IMR-90 (cell line): Measurements from ENCODE around the gene CD69. TPM values are rescaled to one million over a fixed set of nuclear protein-coding genes. Genes with fewer than 3 reads are reported as not detected.

Experiments
- ATAC-seq: fragments of 200-7000 bp; cut with Tn5 transposase; 2 replicates; pipeline ENCODE4 v1.9.1; 2020; ENCODE audit warnings: low read depth, mild to moderate bottlenecking, moderate library complexity
- BruUV-seq: library from RNA; stranded (reverse); fragments of 400-500 nt; replicated peaks from 2 replicates; lab custom pipeline; 2021; lab: Mats Ljungman, UMichigan
- CTCF ChIA-PET: fragments of 300-600 bp; formaldehyde crosslinking; extraction: SDS; loops from one replicate; lab custom pipeline; 2021; ENCODE audit warnings: antibody characterized with exemption; lab: Yijun Ruan, JAX
- POLR2A ChIA-PET: fragments of 300-600 bp; sonication (Branson Sonifier 250); formaldehyde crosslinking; loops from one replicate; lab custom pipeline; 2022; ENCODE audit warnings: antibody characterized with exemption; ENCODE audit not compliant: unreplicated experiment; lab: Charles Lee
- DNase-seq: peaks from one replicate; pipeline ENCODE4 v3.0.0; 2013
- H2AFZ ChIP-seq: replicated peaks from 2 replicates; pipeline ENCODE3; 2013; ENCODE audit warnings: low read length, mild to moderate bottlenecking; ENCODE audit not compliant: poor library complexity
- H2AK5ac ChIP-seq: 2 replicates; pipeline ENCODE4 v1.6.1; 2013; ENCODE audit warnings: low read depth, low read length, inconsistent platforms
- H2AK9ac ChIP-seq: replicated peaks from 2 replicates; pipeline ENCODE3; 2013; ENCODE audit warnings: mild to moderate bottlenecking, low read depth, low read length, moderate library complexity; ENCODE audit not compliant: poor library complexity
- H2BK120ac ChIP-seq: 2 replicates; pipeline ENCODE4 v1.6.1; 2013; ENCODE audit warnings: low read depth, low read length, inconsistent platforms
- H2BK15ac ChIP-seq: 3 replicates; pipeline ENCODE4 v1.6.1; 2013; ENCODE audit warnings: low read depth, low read length, inconsistent platforms
- H2BK20ac ChIP-seq: 2 replicates; pipeline ENCODE4 v1.6.1; 2013; ENCODE audit warnings: low read depth, mild to moderate bottlenecking, inconsistent platforms, low read length, moderate library complexity
- H2BK5ac ChIP-seq: 2 replicates; pipeline ENCODE4 v1.6.1; 2013; ENCODE audit warnings: mild to moderate bottlenecking, low read depth, low read length, inconsistent platforms; ENCODE audit not compliant: poor library complexity, severe bottlenecking
- H3K14ac ChIP-seq: replicated peaks from 2 replicates; pipeline ENCODE4 v1.6.1; 2013; ENCODE audit warnings: low read depth, low read length, inconsistent platforms
- H3K18ac ChIP-seq: 2 replicates; pipeline ENCODE4 v1.6.1; 2013; ENCODE audit warnings: low read depth, low read length, control low read depth
- H3K23ac ChIP-seq: 2 replicates; pipeline ENCODE4 v1.6.1; 2013; ENCODE audit warnings: low read depth, low read length, inconsistent platforms
- H3K27ac ChIP-seq: 2 replicates; pipeline ENCODE4 v1.5.1; 2013; ENCODE audit warnings: mild to moderate bottlenecking, control low read depth, low read length; ENCODE audit not compliant: insufficient read depth
- H3K27me3 ChIP-seq: 2 replicates; pipeline ENCODE4 v1.6.1; 2013; ENCODE audit warnings: low read length; ENCODE audit not compliant: control insufficient read depth, insufficient read depth
- H3K36me3 ChIP-seq: 2 replicates; pipeline ENCODE4 v1.6.1; 2013; ENCODE audit warnings: low read length, mixed read lengths; ENCODE audit not compliant: control insufficient read depth, insufficient read depth
- H3K4ac ChIP-seq: 2 replicates; pipeline ENCODE4 v1.6.1; 2013; ENCODE audit warnings: low read depth, low read length, inconsistent platforms
- H3K4me1 ChIP-seq: 2 replicates; pipeline ENCODE4 v1.6.1; 2013; ENCODE audit warnings: low read length, mixed read lengths; ENCODE audit not compliant: control insufficient read depth, insufficient read depth
- H3K4me2 ChIP-seq: 2 replicates; pipeline ENCODE4 v1.6.1; 2013; ENCODE audit warnings: low read depth, mild to moderate bottlenecking, control low read depth, low read length, moderate library complexity
- H3K4me3 ChIP-seq: 2 replicates; pipeline ENCODE4 v1.5.1; 2013; ENCODE audit warnings: low read depth, mild to moderate bottlenecking, control low read depth, low read length, moderate library complexity; ENCODE audit not compliant: insufficient read depth
- H3K56ac ChIP-seq: 2 replicates; pipeline ENCODE4 v1.6.1; 2013; ENCODE audit warnings: low read length, inconsistent platforms; ENCODE audit not compliant: insufficient read depth; ENCODE audit errors: extremely low read depth
- H3K79me1 ChIP-seq, 2 experiments: 2 replicates each; pipeline ENCODE4 v1.6.1; 2013; ENCODE audit warnings: low read length in 2 of 2, inconsistent platforms in 1 of 2, low read depth in 1 of 2
- H3K9ac ChIP-seq: 2 replicates; pipeline ENCODE4 v1.6.1; 2013; ENCODE audit warnings: low read depth, low read length, control low read depth
- H3K9me1 ChIP-seq: 2 replicates; pipeline ENCODE4 v1.6.1; 2013; ENCODE audit warnings: low read length, inconsistent platforms; ENCODE audit not compliant: insufficient read depth
- H3K9me3 ChIP-seq: 2 replicates; pipeline ENCODE4 v1.6.1; 2013; ENCODE audit warnings: low read length; ENCODE audit not compliant: control insufficient read depth, insufficient read depth
- H4K20me1 ChIP-seq: 2 replicates; pipeline ENCODE4 v1.6.1; 2013; ENCODE audit warnings: low read length, inconsistent platforms; ENCODE audit not compliant: insufficient read depth
- H4K5ac ChIP-seq: 2 replicates; pipeline ENCODE4 v1.6.1; 2013; ENCODE audit warnings: mild to moderate bottlenecking, low read depth, low read length, control low read depth
- H4K8ac ChIP-seq, 2 experiments: 2 replicates each; pipeline ENCODE4 v1.6.1; 2013; ENCODE audit warnings: low read depth in 2 of 2, low read length in 2 of 2, control low read depth in 1 of 2, inconsistent platforms in 1 of 2
- H4K91ac ChIP-seq: 2 replicates; pipeline ENCODE4 v1.6.1; 2013; ENCODE audit warnings: low read depth, low read length, inconsistent platforms; ENCODE audit not compliant: insufficient read depth
- BHLHE40 ChIP-seq: fragments of 150-350 bp; IDR thresholded peaks from 2 replicates; pipeline ENCODE4 v1.6.1; 2016; ENCODE audit warnings: mild to moderate bottlenecking, low read depth, low read length
- CEBPB ChIP-seq: IDR thresholded peaks from 2 replicates; pipeline ENCODE4 v1.6.1; 2012; ENCODE audit warnings: low read depth, low read length, improper control_type of control experiment
- CHD1 ChIP-seq: IDR thresholded peaks from 2 replicates; pipeline ENCODE4 v1.6.1; 2012; ENCODE audit warnings: low read depth, low read length, improper control_type of control experiment
- CTCF ChIP-seq: conservative IDR thresholded peaks from 2 replicates; pipeline ENCODE4 v1.5.1; 2012; ENCODE audit warnings: mild to moderate bottlenecking, low read depth, low read length, improper control_type of control experiment
- FOS ChIP-seq: fragments of 150-350 bp; IDR thresholded peaks from 2 replicates; pipeline ENCODE4 v1.6.1; 2016; ENCODE audit warnings: low read depth, low read length
- MAFK ChIP-seq: IDR thresholded peaks from 2 replicates; pipeline ENCODE4 v1.6.1; 2012; ENCODE audit warnings: low read depth, low read length, improper control_type of control experiment
- MAZ ChIP-seq: IDR thresholded peaks from 2 replicates; pipeline ENCODE4 v1.6.1; 2012; ENCODE audit warnings: low read depth, mild to moderate bottlenecking, low read length, improper control_type of control experiment, moderate library complexity, borderline replicate concordance
- MXI1 ChIP-seq: IDR thresholded peaks from 2 replicates; pipeline ENCODE4 v1.6.1; 2012; ENCODE audit warnings: low read depth, mild to moderate bottlenecking, low read length, moderate library complexity, borderline replicate concordance
- NFE2L2 ChIP-seq: fragments of 150-350 bp; IDR thresholded peaks from 2 replicates; pipeline ENCODE4 v1.6.1; 2016; ENCODE audit warnings: low read depth, mild to moderate bottlenecking, low read length
- POLR2A ChIP-seq: IDR thresholded peaks from 2 replicates; pipeline ENCODE4 v1.6.1; 2012; ENCODE audit warnings: mild to moderate bottlenecking, low read depth, low read length
- RAD21 ChIP-seq: IDR thresholded peaks from 2 replicates; pipeline ENCODE4 v1.6.1; 2012; ENCODE audit warnings: low read length, improper control_type of control experiment
- RCOR1 ChIP-seq: IDR thresholded peaks from 2 replicates; pipeline ENCODE4 v1.6.1; 2012; ENCODE audit warnings: mild to moderate bottlenecking, low read length, improper control_type of control experiment; ENCODE audit not compliant: insufficient replicate concordance
- RFX5 ChIP-seq: IDR thresholded peaks from 2 replicates; pipeline ENCODE4 v1.8.0; 2012; ENCODE audit warnings: low read depth, mild to moderate bottlenecking, low read length, moderate library complexity
- SMC3 ChIP-seq: fragments of 150-350 bp; IDR thresholded peaks from 2 replicates; pipeline ENCODE4 v1.6.1; 2016; ENCODE audit warnings: low read depth, mild to moderate bottlenecking, antibody characterized with exemption, low read length, moderate library complexity
- USF2 ChIP-seq: fragments of 150-350 bp; IDR thresholded peaks from 2 replicates; pipeline ENCODE4 v1.6.1; 2017; ENCODE audit warnings: mild to moderate bottlenecking, antibody characterized with exemption, low read length, low read depth
- WGBS, 2 experiments: methylation state at CpG; one replicate each; pipeline versions ENCODE4 v1.1.5 to v1.1.7; 2013; ENCODE audit warnings: missing lambda C conversion rate in 2 of 2; ENCODE audit not compliant: insufficient read length in 1 of 2; ENCODE audit errors: extremely low coverage in 2 of 2; 5-methylcytosine and 5-hydroxymethylcytosine counted together
- dilution Hi-C: fragments of 300-500 bp; cut with HindIII; formaldehyde crosslinking; loops from one replicate; pipeline ENCODE4 v1.14.3; 2018; ENCODE audit warnings: low sequenced_read_pairs; ENCODE audit not compliant: unreplicated experiment
- in situ Hi-C: fragments of 300-500 bp; cut with MboI; formaldehyde crosslinking; loops from 3 replicates; pipeline ENCODE4 v1.14.3; 2019; ENCODE audit warnings: low sequenced_read_pairs, inconsistent platforms, mixed read lengths
- intact Hi-C: fragments of 100-400 bp; cut with micrococcal nuclease; formaldehyde crosslinking; loops from 2 replicates; pipeline ENCODE4 v1.10.0; 2022
- polyA plus RNA-seq, 3 experiments: library from polyadenylated mRNA; depleted of rRNA; stranded (reverse); fragments of >200 nt; gene quantifications; 2 replicates each; pipeline ENCODE4 v1.2.3, GENCODE V29; 2012; ENCODE audit warnings: low replicate concordance in 1 of 3
- total RNA-seq: library from RNA; depleted of rRNA; stranded (reverse); fragments of >200 nt; gene quantifications from 2 replicates; pipeline ENCODE4 v1.2.3, GENCODE V29; 2012
- TF ChIP-seq, protein P1 (sequence below): fragments of 150-350 bp; IDR thresholded peaks from 2 replicates; pipeline ENCODE4 v1.6.1; 2016; ENCODE audit warnings: low read depth, mild to moderate bottlenecking, low read length, moderate library complexity, borderline replicate concordance

Gene CD69
- total and polyA plus RNA-seq, 2 of the 4 experiments (the other 2 are of a cell fraction) = not detected

DNA sequence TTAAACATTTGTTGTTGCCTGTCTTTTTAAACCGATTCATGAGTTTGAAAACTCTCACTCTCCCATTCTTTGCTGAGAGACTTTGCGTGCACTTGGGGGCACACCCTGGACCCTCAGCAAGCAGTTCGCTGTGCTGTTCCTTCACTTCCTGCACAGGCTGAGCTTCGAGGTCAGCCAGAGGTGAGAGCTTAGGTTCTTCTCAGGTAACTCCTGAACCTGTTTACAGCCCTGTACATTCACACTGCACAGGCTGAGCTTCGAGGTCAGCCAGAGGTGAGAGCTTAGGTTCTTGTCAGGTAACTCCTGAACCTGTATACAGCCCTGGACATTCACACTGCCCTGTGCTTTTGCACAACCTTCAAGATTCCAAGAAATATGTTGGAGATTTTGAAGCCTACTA, 18.0 kb downstream of the CD69 start:
- intact Hi-C loops = loop anchor here (10.0 kb wide), 1 partner anchor 472 kb away; the partner anchor contains the start of gene GABARAPL1
- DNase-seq (no peak), ATAC-seq (no peak)
- BruUV-seq = no TSS peak
- Histone ChIP-seq H2AK9ac (no peak overlapping the region), H3K4me3 (no peak overlapping the region), H3K14ac (no peak overlapping the region), H3K27me3 (peaks cover 14% of the 10 kb centered on the region), H4K5ac (no peak overlapping the region), H3K9me1 (no peaks in the 10 kb centered on the region), H4K91ac (no peak overlapping the region), H2BK20ac (no peak overlapping the region), H3K79me1 (no peaks in the 10 kb centered on the region), H4K20me1 (no peaks in the 10 kb centered on the region), H3K36me3 (no peaks in the 10 kb centered on the region), H3K4ac (no peak overlapping the region), H3K9ac (no peak overlapping the region), H3K27ac (no peak overlapping the region), H3K18ac (no peak overlapping the region), H3K4me1 (no peaks in the 10 kb centered on the region), H4K8ac (no peak overlapping the region), H2AK5ac (no peak overlapping the region), H2AFZ (no peak overlapping the region), H2BK120ac (no peak overlapping the region), H3K9me3 (no peaks in the 10 kb centered on the region), H3K56ac (no peak overlapping the region), H3K23ac (no peak overlapping the region), H2BK15ac (no peak overlapping the region), H2BK5ac (no peak overlapping the region), H3K4me2 (no peak overlapping the region)
- TF ChIP-seq POLR2A (no peak), RFX5 (no peak), SMC3 (no peak), CHD1 (no peak), CEBPB (no peak), MAFK (no peak), MXI1 (no peak), BHLHE40 (no peak), USF2 (no peak), MAZ (no peak), FOS (no peak), CTCF (no peak), RAD21 (no peak), RCOR1 (no peak), NFE2L2 (no peak)
- TF ChIP-seq, protein P1, sequence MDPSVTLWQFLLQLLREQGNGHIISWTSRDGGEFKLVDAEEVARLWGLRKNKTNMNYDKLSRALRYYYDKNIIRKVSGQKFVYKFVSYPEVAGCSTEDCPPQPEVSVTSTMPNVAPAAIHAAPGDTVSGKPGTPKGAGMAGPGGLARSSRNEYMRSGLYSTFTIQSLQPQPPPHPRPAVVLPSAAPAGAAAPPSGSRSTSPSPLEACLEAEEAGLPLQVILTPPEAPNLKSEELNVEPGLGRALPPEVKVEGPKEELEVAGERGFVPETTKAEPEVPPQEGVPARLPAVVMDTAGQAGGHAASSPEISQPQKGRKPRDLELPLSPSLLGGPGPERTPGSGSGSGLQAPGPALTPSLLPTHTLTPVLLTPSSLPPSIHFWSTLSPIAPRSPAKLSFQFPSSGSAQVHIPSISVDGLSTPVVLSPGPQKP = no peak
- 63% methylated on average over 4 of the region's 5 CpGs; no CpG with 5 or more reads in 1 of the 2 experiments for WGBS, 2 experiments
- in situ Hi-C loops = no loop called here
- POLR2A ChIA-PET = interaction anchor here (0.6 kb wide), 1 partner anchor 93 kb away, joined by 3 read pairs; no protein-coding TSS in a partner anchor
- dilution Hi-C loops = no loop called here
- CTCF ChIA-PET = interaction anchor here (0.6 to 1.9 kb wide), 11 partner anchors 10 to 835 kb away, joined by 3 to 14 read pairs (median 3); partner anchors contain the start of gene CLECL1
